Peyer's patch (tissue), 4 donors: ENCODE data around the gene KHDC4.

Experiments used
- POLR2A ChIP-seq, 2 donors: fragments of 450-650 bp; IDR thresholded peaks; one replicate each; pipeline ENCODE4 v1.5.1; 2017; ENCODE audit warnings: antibody characterized with exemption in 2 of 2, mild to moderate bottlenecking in 2 of 2, moderate library complexity in 2 of 2
- TF ChIP-seq, protein P1 (sequence below), 6 experiments: fragments of 450-650 bp in 4 of 6; fragments of 200-600 bp in 2 of 6; sonication (generic) in 1 of 6; IDR thresholded peaks; one replicate each; pipeline ENCODE4 v1.5.1; 2017 to 2019; ENCODE audit warnings: antibody characterized with exemption in 6 of 6, mild to moderate bottlenecking in 3 of 6, moderate library complexity in 1 of 6

DNA sequence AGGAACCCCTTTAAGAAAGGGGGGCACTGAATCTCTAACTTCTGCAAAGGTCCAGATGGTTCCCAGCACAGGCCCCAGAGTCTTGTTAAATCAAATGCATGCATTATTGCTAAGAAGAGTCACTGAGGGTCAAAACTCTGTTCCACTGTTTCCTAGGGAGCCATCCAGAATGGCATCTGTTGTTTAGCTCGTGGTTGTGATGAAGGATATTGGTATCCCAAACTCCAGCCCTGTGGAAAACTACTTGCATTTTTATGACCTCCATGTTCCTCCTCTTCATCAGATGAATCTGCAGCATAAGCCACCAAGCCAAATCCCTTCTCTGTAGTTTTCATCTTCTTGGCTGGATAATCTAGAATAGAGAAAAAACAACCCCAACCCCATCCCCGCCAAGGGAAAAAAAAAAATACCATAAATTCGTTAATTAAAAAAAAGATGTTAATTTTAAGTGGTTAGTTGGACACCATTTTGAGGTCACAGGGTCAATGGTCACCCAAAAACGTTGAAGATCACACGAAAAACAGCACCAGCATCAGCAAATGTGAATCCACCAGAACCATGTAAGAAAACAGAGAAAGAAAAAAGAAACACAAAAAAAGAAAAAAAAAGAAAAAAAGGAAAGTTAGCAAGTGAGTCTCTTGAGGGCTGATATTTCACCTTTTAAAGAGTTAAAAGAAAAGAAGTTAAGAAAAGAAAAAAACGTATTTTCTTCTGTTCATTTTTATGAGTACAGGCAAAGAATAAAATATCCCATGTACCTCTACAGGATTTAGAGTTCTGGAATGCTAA, 20.1 kb downstream of the KHDC4 start:
- TF ChIP-seq, protein P1, sequence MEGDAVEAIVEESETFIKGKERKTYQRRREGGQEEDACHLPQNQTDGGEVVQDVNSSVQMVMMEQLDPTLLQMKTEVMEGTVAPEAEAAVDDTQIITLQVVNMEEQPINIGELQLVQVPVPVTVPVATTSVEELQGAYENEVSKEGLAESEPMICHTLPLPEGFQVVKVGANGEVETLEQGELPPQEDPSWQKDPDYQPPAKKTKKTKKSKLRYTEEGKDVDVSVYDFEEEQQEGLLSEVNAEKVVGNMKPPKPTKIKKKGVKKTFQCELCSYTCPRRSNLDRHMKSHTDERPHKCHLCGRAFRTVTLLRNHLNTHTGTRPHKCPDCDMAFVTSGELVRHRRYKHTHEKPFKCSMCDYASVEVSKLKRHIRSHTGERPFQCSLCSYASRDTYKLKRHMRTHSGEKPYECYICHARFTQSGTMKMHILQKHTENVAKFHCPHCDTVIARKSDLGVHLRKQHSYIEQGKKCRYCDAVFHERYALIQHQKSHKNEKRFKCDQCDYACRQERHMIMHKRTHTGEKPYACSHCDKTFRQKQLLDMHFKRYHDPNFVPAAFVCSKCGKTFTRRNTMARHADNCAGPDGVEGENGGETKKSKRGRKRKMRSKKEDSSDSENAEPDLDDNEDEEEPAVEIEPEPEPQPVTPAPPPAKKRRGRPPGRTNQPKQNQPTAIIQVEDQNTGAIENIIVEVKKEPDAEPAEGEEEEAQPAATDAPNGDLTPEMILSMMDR (IDR thresholded peaks at IDR 0.05), result no peak
- TF ChIP-seq POLR2A (IDR thresholded peaks at IDR 0.05), result no peak
